ENCODE data around the gene ZNF664.

ZNF664 gene

DNA sequence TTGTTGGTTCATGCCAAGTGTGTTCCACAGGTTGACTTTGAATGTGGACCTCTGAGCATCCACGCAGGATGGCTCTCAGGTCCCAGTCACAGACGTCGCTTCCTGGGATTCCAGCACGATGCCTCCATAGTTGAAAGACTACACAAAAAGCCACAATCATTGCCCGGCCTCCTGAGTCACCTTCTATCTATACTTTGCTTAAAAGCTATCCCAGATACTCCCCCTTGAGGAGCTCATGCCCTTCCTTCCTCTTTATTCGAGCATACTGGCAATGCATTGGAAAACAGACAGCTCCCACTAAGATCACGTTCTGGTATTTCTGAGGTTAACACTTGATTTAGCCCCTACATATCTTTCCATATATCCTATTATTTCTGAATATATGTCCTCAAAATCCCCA, 40.1 kb downstream of the ZNF664 start:
- peaks cover 2% of the 10 kb centered on the region; the same call in 1 of the 2 replicates for H3K79me2 ChIP-seq (ENCODE audit: insufficient read depth, low read length)
- H2AFZ ChIP-seq (ENCODE audit: low read depth, low read length), result no peak overlapping the region
- no peak for TF ChIP-seq EZH2 (IDR thresholded peaks at IDR 0.05; ENCODE audit: borderline replicate concordance, low read depth, low read length, severe bottlenecking)
- TF ChIP-seq, protein P1, sequence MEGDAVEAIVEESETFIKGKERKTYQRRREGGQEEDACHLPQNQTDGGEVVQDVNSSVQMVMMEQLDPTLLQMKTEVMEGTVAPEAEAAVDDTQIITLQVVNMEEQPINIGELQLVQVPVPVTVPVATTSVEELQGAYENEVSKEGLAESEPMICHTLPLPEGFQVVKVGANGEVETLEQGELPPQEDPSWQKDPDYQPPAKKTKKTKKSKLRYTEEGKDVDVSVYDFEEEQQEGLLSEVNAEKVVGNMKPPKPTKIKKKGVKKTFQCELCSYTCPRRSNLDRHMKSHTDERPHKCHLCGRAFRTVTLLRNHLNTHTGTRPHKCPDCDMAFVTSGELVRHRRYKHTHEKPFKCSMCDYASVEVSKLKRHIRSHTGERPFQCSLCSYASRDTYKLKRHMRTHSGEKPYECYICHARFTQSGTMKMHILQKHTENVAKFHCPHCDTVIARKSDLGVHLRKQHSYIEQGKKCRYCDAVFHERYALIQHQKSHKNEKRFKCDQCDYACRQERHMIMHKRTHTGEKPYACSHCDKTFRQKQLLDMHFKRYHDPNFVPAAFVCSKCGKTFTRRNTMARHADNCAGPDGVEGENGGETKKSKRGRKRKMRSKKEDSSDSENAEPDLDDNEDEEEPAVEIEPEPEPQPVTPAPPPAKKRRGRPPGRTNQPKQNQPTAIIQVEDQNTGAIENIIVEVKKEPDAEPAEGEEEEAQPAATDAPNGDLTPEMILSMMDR (IDR thresholded peaks at IDR 0.05; ENCODE audit: borderline replicate concordance, extremely low read depth, low read length, poor library complexity, severe bottlenecking), result no peak
- H4K20me1 ChIP-seq (ENCODE audit: insufficient read depth, low read length), result peaks cover 2% of the 10 kb centered on the region; the same call in 1 of the 2 replicates
- DNase-seq (no peak), ATAC-seq (ENCODE audit: insufficient read depth, low read depth) (no peak)
- H3K9me3 ChIP-seq (ENCODE audit: insufficient read depth, low read length, severe bottlenecking), result no peaks in the 10 kb centered on the region
- no peak overlapping the region for H3K4me3 ChIP-seq (ENCODE audit: low read depth in 1 of 2, low read length in 2 of 2)
- H3K4me1 ChIP-seq (ENCODE audit: insufficient read depth, low read length), result no peaks in the 10 kb centered on the region
- H3K36me3 ChIP-seq (ENCODE audit: insufficient read depth, low read length), result peaks cover 32% of the 10 kb centered on the region
- H3K9ac ChIP-seq (ENCODE audit: low read depth, low read length), result no peak overlapping the region
- no peak overlapping the region for H3K4me2 ChIP-seq (ENCODE audit: insufficient read depth, low read length)
- H3K27ac ChIP-seq (ENCODE audit: low read length), result no peak overlapping the region
- no peaks in the 10 kb centered on the region for H3K27me3 ChIP-seq (ENCODE audit: insufficient read depth, low read length, poor library complexity)

DNA sequence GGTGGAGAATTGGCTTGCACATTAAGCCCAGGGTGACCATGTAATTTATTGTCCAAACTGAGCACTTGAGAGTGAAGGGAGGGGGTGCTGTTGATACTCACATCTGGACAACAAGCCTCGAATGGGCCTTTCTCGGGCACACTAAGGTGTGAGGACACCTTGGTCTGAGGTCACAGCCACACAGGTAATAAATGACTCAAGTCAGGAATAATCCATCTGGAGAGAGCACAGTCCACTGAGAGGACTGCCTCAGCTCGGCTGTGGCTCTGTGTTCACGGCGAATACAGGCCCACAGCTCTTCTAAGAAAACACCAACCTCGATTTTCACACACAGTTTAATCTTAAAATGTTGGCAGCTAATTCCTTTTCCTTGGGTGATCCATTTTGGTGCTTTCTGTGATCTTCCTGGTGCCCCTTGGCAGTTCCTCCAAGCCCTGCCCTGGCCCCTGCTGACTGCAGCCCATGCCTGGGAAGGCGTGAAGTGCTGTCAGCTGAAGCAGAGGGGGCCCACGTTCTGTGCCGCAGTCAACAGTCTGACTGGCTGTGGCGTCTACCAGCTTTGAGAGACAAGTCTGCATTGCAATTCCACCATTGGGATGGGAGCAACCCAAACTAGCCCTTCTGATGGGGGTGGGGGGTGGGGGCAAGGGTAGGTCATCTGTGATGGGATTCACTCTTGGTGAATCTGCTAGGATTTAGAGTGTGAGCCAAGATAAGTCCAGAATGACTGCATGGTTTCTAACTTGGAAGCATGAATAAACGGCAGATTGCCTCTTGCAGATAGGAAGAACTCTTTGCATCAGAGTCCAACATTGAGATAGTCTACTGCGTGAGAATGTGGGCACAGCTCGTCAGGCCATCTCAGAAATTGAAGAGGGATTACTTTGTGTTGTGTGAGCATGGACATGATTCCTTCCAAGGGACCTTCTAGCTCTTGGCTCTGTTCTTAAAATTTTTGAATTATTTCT, 42.8 kb downstream of the ZNF664 start:
- ATAC-seq (ENCODE audit: insufficient read depth, low read depth), result no peak
- no peak for DNase-seq

DNA sequence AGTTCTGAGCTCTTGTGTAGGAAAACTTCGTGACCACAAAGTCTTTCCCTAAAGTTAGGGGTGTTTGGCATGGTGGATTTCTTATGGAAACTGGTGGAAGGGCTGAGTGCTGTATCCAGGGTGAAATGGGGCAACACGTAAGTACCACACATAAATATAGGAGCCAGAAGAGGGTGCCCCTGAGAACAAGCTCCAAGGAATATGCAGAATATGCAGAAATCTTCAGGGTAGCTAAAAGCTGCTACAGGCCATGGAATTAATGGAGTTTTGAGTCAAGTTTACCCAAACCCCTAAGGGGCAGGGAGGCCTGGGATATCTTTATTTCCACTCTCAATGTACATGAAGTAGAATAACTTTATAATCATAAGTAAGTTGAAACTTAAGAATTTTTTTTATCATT, 44.0 kb downstream of the ZNF664 start:
- Histone ChIP-seq H3K4me3 (ENCODE audit: low read depth in 1 of 2, low read length in 2 of 2) (no peak overlapping the region), H3K4me2 (ENCODE audit: insufficient read depth, low read length) (no peak overlapping the region), H3K4me1 (ENCODE audit: insufficient read depth, low read length) (no peaks in the 10 kb centered on the region), H4K20me1 (ENCODE audit: insufficient read depth, low read length) (no peaks in the 10 kb centered on the region), H3K9me3 (ENCODE audit: insufficient read depth, low read length, severe bottlenecking) (no peaks in the 10 kb centered on the region), H3K79me2 (ENCODE audit: insufficient read depth, low read length) (no peaks in the 10 kb centered on the region), H3K9ac (ENCODE audit: low read depth, low read length) (no peak overlapping the region), H3K36me3 (ENCODE audit: insufficient read depth, low read length) (peaks cover 12% of the 10 kb centered on the region), H3K27me3 (ENCODE audit: insufficient read depth, low read length, poor library complexity) (no peaks in the 10 kb centered on the region), H2AFZ (ENCODE audit: low read depth, low read length) (no peak overlapping the region), H3K27ac (ENCODE audit: low read length) (no peak overlapping the region)
- ATAC-seq (ENCODE audit: insufficient read depth, low read depth) (no peak), DNase-seq (no peak)
- TF ChIP-seq, protein P1 (IDR thresholded peaks at IDR 0.05; ENCODE audit: borderline replicate concordance, extremely low read depth, low read length, poor library complexity, severe bottlenecking), result no peak
- TF ChIP-seq EZH2 (IDR thresholded peaks at IDR 0.05; ENCODE audit: borderline replicate concordance, low read depth, low read length, severe bottlenecking), result no peak

More for the DNA sequence above, 42.8 kb downstream of the ZNF664 start:
- no peak overlapping the region for H3K4me3 ChIP-seq (ENCODE audit: low read depth in 1 of 2, low read length in 2 of 2)
- no peak for TF ChIP-seq EZH2 (IDR thresholded peaks at IDR 0.05; ENCODE audit: borderline replicate concordance, low read depth, low read length, severe bottlenecking)
- TF ChIP-seq, protein P1 (IDR thresholded peaks at IDR 0.05; ENCODE audit: borderline replicate concordance, extremely low read depth, low read length, poor library complexity, severe bottlenecking), result no peak
- H3K27me3 ChIP-seq (ENCODE audit: insufficient read depth, low read length, poor library complexity), result no peaks in the 10 kb centered on the region
- H4K20me1 ChIP-seq (ENCODE audit: insufficient read depth, low read length), result no peaks in the 10 kb centered on the region
- no peak overlapping the region for H3K27ac ChIP-seq (ENCODE audit: low read length)
- peaks cover 25% of the 10 kb centered on the region for H3K36me3 ChIP-seq (ENCODE audit: insufficient read depth, low read length)
- H3K9ac ChIP-seq (ENCODE audit: low read depth, low read length), result no peak overlapping the region
- H3K9me3 ChIP-seq (ENCODE audit: insufficient read depth, low read length, severe bottlenecking), result no peaks in the 10 kb centered on the region
- H3K4me2 ChIP-seq (ENCODE audit: insufficient read depth, low read length), result no peak overlapping the region
- no peaks in the 10 kb centered on the region for H3K79me2 ChIP-seq (ENCODE audit: insufficient read depth, low read length)
- no peak overlapping the region for H2AFZ ChIP-seq (ENCODE audit: low read depth, low read length)
- H3K4me1 ChIP-seq (ENCODE audit: insufficient read depth, low read length), result no peaks in the 10 kb centered on the region

All from DND-41 (cell line).